Embryonic facial prominence (tissue), 1 donor: Measurements from ENCODE around the gene RGCC.

Source experiments
- DNase-seq: peaks from one replicate; pipeline ENCODE4 v3.0.0-alpha.2; 2016; ENCODE audit errors: extremely low spot score

RGCC gene

GRCh38 chr13:41515491-41516139 is 58.3 kb downstream of the RGCC start:
- DNase-seq: no peak

- no peak for DNase-seq
Observed at GRCh38 chr13:41516166-41516565, 58.8 kb downstream of the RGCC start.

DNA sequence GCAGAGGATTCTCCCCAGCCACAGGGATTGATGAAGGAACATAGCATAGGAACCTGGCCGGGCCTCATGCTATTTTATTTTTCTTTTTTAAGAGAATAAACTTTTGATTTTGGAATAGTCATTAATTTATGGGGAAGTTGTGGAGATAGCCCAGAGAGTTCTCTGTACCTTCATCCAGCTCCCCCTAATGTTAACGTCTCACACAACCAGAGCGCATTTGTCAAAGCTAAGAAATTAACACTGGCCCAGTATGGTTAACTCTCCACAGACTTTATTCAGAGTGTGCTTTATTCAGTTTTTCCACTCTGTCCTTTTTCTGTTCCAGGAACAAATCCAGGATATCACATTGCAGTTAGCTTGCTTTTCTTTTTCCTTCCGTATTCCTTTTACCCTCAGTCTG is 59.4 kb downstream of the RGCC start:
- no peak for DNase-seq

GRCh38 chr13:41520016-41520659 is 62.8 kb downstream of the RGCC start:
- no peak for DNase-seq
